HAP-1 (cell line): ENCODE measurements around the gene ZNF436.

Source experiments
- DNase-seq, 2 experiments: peaks; one replicate each; pipeline ENCODE4 v3.0.0-alpha.2; 2016 to 2020; ENCODE audit warnings: low spot score in 2 of 2
- H3K27me3 ChIP-seq: fragments of 250-450 bp; sonication (Bioruptor Pico); 2 replicates; pipeline ENCODE4 v1.5.1; 2020; ENCODE audit warnings: low read depth, mild to moderate bottlenecking, moderate library complexity
- H3K36me3 ChIP-seq: fragments of 250-450 bp; sonication (Bioruptor Pico); replicated peaks from 2 replicates; pipeline ENCODE4 v1.5.1; 2020; ENCODE audit warnings: mild to moderate bottlenecking
- H3K4me1 ChIP-seq: fragments of 250-450 bp; sonication (Bioruptor Pico); 2 replicates; pipeline ENCODE4 v1.5.1; 2020; ENCODE audit warnings: mild to moderate bottlenecking
- H3K4me3 ChIP-seq: fragments of 250-450 bp; sonication (Bioruptor Pico); 2 replicates; pipeline ENCODE4 v1.5.1; 2020; ENCODE audit warnings: mild to moderate bottlenecking, moderate library complexity
- H3K9me3 ChIP-seq: fragments of 250-450 bp; sonication (Bioruptor Pico); 2 replicates; pipeline ENCODE4 v1.5.1; 2020; ENCODE audit warnings: mild to moderate bottlenecking, moderate library complexity
- in situ Hi-C: fragments of 300-500 bp; cut with MboI; formaldehyde crosslinking; loops from 3 replicates; pipeline ENCODE4 v1.14.3; 2020; ENCODE audit warnings: low sequenced_read_pairs, inconsistent platforms, mixed read lengths

ZNF436 gene

DNA sequence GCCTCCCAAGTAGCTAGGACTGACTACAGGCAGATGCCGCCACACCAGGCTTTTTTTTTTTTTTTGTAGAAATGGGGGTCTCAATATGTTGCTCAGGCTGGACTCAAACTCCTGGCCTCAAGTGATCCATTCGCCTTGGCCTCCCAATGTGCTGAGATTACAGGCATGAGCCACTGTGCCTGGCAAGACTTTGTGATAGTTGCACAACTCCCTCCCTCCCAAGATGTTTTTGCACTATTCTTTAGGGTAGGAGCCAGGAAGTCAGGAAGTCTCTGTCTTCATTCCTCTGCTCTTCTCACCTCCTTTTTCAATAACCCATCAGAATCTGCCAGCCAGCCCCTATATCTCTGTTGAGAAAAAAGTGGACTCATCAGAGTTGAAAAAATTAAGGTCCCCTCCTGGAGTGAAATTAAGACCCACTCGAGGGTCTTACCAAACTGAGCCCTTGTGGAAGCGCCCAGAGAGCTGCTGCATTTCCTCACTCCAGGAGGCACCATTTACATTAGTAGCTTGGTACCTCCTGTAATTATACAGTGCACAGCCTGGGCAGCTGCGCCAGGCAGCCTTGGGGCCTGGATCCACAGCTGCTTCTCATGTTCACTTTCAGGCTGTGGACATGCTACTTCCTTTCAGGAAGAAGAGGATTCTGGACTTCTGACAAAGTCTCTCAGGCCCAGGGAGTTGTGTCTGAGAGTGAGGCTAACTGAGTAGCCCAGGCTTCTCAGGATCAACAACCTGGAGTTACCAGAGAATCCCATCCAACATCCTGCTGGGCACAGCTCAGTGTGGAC, 30.9 kb upstream of the ZNF436 start:
- no peak for DNase-seq
- in situ Hi-C loops = loop anchor here (10.0 kb wide), 1 partner anchor 66 kb away; no protein-coding TSS in a partner anchor
- no peak overlapping the region for H3K4me3 ChIP-seq
- no peaks in the 10 kb centered on the region for H3K36me3 ChIP-seq
- peaks cover 7% of the 10 kb centered on the region for H3K4me1 ChIP-seq
- H3K9me3 ChIP-seq = no peaks in the 10 kb centered on the region
- no peaks in the 10 kb centered on the region for H3K27me3 ChIP-seq

DNA sequence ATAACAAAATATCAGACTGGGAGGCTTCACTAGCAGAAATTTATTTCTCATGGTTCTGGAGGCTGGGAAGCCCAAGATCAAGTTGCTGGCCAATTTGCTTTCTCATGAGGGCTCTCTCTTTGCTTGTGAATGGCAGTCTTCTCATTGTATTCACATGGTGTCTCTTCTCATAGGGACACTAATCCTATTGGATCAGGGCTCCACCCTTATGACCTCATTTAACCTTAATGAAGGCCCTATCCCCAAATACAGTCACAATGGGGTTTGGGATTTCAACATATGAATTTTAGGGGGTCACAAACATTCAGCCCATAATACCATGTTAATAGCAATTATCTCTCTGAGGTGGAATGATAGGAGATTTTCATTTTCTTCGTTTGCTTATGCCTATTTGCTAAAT, 29.6 kb upstream of the ZNF436 start:
- H3K9me3 ChIP-seq = no peaks in the 10 kb centered on the region
- H3K36me3 ChIP-seq = no peaks in the 10 kb centered on the region
- H3K4me3 ChIP-seq = no peak overlapping the region
- H3K27me3 ChIP-seq = no peaks in the 10 kb centered on the region
- H3K4me1 ChIP-seq = peaks cover 19% of the 10 kb centered on the region
- no peak for DNase-seq
- in situ Hi-C loops = no loop called here

- H3K4me3 ChIP-seq = no peak overlapping the region
- H3K9me3 ChIP-seq = no peaks in the 10 kb centered on the region
- in situ Hi-C loops = no loop called here
- DNase-seq = no peak
- H3K36me3 ChIP-seq = no peaks in the 10 kb centered on the region
- peaks cover 12% of the 10 kb centered on the region for H3K4me1 ChIP-seq
- H3K27me3 ChIP-seq = no peaks in the 10 kb centered on the region
Measured at GRCh38 chr1:23397908-23398307, 28.3 kb upstream of the ZNF436 start.

- no peaks in the 10 kb centered on the region for H3K36me3 ChIP-seq
- H3K9me3 ChIP-seq = no peaks in the 10 kb centered on the region
- DNase-seq = no peak
- H3K4me3 ChIP-seq = no peak overlapping the region
- peaks cover 12% of the 10 kb centered on the region for H3K4me1 ChIP-seq
- in situ Hi-C loops = no loop called here
- no peaks in the 10 kb centered on the region for H3K27me3 ChIP-seq
Measured at GRCh38 chr1:23396380-23396779, 26.7 kb upstream of the ZNF436 start.

- H3K9me3 ChIP-seq = no peaks in the 10 kb centered on the region
- H3K4me1 ChIP-seq = peaks cover 12% of the 10 kb centered on the region
- in situ Hi-C loops = no loop called here
- no peaks in the 10 kb centered on the region for H3K36me3 ChIP-seq
- DNase-seq = no peak
- no peaks in the 10 kb centered on the region for H3K27me3 ChIP-seq
- H3K4me3 ChIP-seq = no peak overlapping the region
Measured at GRCh38 chr1:23395849-23396248, 26.2 kb upstream of the ZNF436 start.

DNA sequence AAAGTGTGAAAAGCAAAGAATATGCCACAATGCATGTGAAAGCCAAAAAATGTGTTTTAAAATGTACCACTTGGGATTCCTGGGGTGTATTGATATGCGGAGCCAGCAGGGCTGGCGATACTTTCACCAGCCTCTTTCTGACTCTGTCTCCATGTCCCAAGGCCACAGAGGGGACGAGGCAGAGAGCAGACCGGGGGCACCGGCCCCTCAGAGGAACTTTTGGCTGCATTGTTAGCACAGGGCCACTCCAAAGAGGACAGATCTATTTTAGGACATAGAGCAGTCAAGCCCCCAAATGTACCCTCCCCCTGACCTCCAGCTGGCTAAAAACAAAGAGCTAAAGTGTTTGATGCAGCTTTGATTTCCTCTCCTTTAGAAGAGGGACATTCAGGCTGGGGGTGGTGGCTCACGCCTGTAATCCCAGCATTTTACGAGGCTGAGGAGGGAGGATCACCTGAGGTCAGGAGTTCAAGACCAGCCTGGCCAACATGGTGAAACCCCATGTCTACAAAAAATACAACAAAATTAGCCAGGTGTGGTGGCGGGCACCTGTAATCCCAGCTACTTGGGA, 25.6 kb upstream of the ZNF436 start:
- no peaks in the 10 kb centered on the region for H3K36me3 ChIP-seq
- H3K4me3 ChIP-seq = no peak overlapping the region
- peak in 1 of 2 experiments; percentile 47 for DNase-seq
- in situ Hi-C loops = no loop called here
- no peaks in the 10 kb centered on the region for H3K9me3 ChIP-seq
- no peaks in the 10 kb centered on the region for H3K27me3 ChIP-seq
- H3K4me1 ChIP-seq = peaks cover 12% of the 10 kb centered on the region

GRCh38 chr1:23394684-23395083, 25.0 kb upstream of the ZNF436 start:
- DNase-seq = peak in 1 of 2 experiments; percentile 57
- no peaks in the 10 kb centered on the region for H3K27me3 ChIP-seq
- H3K4me1 ChIP-seq = peaks cover 12% of the 10 kb centered on the region
- no peaks in the 10 kb centered on the region for H3K9me3 ChIP-seq
- in situ Hi-C loops = no loop called here
- no peaks in the 10 kb centered on the region for H3K36me3 ChIP-seq
- no peak overlapping the region for H3K4me3 ChIP-seq

DNA sequence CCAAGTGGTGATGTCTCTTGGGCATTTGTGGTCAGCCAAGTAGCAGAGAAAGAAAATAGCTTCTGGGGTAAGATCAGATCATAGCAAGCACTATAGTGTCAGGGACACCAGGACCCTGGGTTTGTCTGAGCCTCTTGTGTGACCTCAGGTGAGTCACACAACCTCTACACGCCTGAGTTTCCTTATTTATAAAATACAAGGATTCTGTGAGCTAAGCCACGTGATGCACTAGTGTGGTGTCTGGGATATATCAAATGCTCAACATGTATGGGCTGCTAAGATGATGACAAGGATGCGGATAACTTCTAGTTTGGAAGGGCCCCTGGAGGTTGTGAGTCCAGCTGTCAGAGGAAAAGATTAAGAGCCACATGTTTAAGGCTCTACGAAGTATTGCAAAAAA, 24.5 kb upstream of the ZNF436 start:
- Histone ChIP-seq H3K4me1 (peaks cover 12% of the 10 kb centered on the region), H3K27me3 (no peaks in the 10 kb centered on the region), H3K4me3 (no peak overlapping the region), H3K36me3 (no peaks in the 10 kb centered on the region), H3K9me3 (no peaks in the 10 kb centered on the region)
- no peak for DNase-seq
- in situ Hi-C loops = no loop called here

- in situ Hi-C loops = no loop called here
- DNase-seq = no peak
- Histone ChIP-seq H3K9me3 (no peaks in the 10 kb centered on the region), H3K4me1 (peaks cover 12% of the 10 kb centered on the region), H3K4me3 (no peak overlapping the region), H3K36me3 (no peaks in the 10 kb centered on the region), H3K27me3 (no peaks in the 10 kb centered on the region)
Measured at GRCh38 chr1:23393706-23394105, 24.1 kb upstream of the ZNF436 start.

DNA sequence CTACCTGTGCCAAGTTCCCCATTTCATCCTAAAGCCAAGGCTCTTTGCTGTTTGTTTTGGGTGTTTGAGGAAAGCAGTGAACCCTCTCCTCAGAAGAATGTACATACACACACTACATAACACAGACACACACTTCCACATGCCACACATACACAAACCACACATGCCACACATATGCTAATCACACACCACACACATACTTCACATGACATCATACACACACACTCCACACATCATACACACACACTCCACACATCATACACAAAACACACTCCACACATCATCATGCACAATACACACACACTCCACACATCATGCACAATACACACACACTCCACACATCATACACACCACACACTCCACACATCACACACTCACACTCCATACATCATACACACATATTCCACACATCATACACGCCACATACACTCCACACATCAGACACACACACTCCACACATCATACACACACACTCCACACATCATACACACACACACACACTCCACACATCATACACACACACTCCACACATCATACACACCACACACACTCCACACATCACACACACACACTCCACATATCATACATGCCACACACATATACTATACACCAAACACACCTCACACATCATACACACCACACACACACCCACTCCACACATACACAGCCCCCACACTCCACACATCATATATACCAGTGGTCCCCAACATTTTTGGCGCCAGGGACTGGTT, 22.7 kb upstream of the ZNF436 start:
- H3K36me3 ChIP-seq = no peaks in the 10 kb centered on the region
- DNase-seq = no peak
- peaks cover 12% of the 10 kb centered on the region for H3K4me1 ChIP-seq
- H3K4me3 ChIP-seq = no peak overlapping the region
- in situ Hi-C loops = no loop called here
- H3K27me3 ChIP-seq = no peaks in the 10 kb centered on the region
- no peaks in the 10 kb centered on the region for H3K9me3 ChIP-seq

- Histone ChIP-seq H3K4me1 (peaks cover 5% of the 10 kb centered on the region), H3K36me3 (no peaks in the 10 kb centered on the region), H3K27me3 (no peaks in the 10 kb centered on the region), H3K4me3 (no peak overlapping the region), H3K9me3 (no peaks in the 10 kb centered on the region)
- no peak for DNase-seq
- in situ Hi-C loops = no loop called here
Measured at GRCh38 chr1:23389837-23390321, 20.2 kb upstream of the ZNF436 start.

- H3K9me3 ChIP-seq = no peaks in the 10 kb centered on the region
- in situ Hi-C loops = no loop called here
- no peaks in the 10 kb centered on the region for H3K4me1 ChIP-seq
- H3K36me3 ChIP-seq = no peaks in the 10 kb centered on the region
- DNase-seq = no peak
- no peaks in the 10 kb centered on the region for H3K27me3 ChIP-seq
- no peak overlapping the region for H3K4me3 ChIP-seq
Measured at GRCh38 chr1:23387494-23387893, 17.9 kb upstream of the ZNF436 start.

- Histone ChIP-seq H3K27me3 (no peaks in the 10 kb centered on the region), H3K4me3 (no peak overlapping the region), H3K9me3 (peaks cover 4% of the 10 kb centered on the region; the same call in 1 of the 2 replicates), H3K36me3 (no peaks in the 10 kb centered on the region), H3K4me1 (no peaks in the 10 kb centered on the region)
- in situ Hi-C loops = no loop called here
- DNase-seq = no peak
Measured at GRCh38 chr1:23385119-23385621, 15.5 kb upstream of the ZNF436 start.
